A549 treated with AZD2906 at 1 μM for 4 hours (cell line): Measurements from ENCODE around the gene AARS1. TPM values are rescaled to one million over a fixed set of nuclear protein-coding genes. Genes with fewer than 3 reads are reported as not detected.

Experiments used
- total RNA-seq: library from RNA; stranded (reverse); fragments of 200-300 nt; extraction: Qiagen RNA extraction; gene quantifications from 5 replicates; pipeline ENCODE4 v1.2.3, GENCODE V29; 2022

The AARS1 gene
- total RNA-seq = 86.3 to 103 TPM (median 91.4 TPM) in 5 replicates

DNA sequence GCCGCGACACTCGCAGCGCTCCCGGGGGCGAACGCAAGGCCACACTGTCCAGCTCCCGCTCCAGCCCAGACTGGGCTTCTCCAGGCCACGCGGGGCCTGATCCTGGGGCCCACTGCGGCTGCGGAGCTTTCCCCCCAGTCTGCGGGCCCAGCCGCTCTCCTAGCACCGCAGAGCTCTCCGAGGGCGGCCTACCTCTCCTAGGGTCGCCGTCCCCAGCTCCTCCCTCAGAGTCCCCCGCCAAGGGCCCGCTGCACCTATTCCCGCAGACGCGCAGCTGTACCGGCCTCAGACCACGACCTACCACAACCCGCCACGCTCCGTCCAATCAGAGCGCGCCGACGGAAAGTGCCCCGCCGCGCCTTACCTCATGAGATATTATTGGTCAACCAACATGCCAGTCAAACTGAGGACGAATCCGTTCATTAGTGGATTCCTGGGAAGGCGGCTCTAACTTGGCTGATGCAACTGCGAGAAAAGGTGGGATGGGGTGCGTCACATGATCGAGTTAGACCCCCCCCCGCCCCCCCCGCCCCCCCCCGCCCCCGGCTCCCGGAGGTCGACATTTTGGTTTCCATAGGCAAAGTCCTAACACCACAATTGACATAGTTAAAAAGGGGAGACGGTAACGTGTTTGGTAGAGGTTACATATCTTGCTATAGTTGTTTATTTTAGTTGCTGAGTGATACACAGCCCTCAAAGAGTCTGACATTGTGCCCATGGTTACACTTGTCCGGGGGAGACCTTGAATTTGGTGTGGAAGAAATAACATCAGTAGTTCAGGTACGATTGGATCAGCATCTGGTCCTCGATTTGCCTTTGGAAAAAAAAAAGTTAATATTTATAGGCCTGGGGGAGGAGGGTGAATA is at the start of gene AARS1:
Gene AARS1, minus strand, starts transcription at position 278 of the 866 bp plus-strand sequence. CDS start 6,743 bp downstream, outside the sequence.

DNA sequence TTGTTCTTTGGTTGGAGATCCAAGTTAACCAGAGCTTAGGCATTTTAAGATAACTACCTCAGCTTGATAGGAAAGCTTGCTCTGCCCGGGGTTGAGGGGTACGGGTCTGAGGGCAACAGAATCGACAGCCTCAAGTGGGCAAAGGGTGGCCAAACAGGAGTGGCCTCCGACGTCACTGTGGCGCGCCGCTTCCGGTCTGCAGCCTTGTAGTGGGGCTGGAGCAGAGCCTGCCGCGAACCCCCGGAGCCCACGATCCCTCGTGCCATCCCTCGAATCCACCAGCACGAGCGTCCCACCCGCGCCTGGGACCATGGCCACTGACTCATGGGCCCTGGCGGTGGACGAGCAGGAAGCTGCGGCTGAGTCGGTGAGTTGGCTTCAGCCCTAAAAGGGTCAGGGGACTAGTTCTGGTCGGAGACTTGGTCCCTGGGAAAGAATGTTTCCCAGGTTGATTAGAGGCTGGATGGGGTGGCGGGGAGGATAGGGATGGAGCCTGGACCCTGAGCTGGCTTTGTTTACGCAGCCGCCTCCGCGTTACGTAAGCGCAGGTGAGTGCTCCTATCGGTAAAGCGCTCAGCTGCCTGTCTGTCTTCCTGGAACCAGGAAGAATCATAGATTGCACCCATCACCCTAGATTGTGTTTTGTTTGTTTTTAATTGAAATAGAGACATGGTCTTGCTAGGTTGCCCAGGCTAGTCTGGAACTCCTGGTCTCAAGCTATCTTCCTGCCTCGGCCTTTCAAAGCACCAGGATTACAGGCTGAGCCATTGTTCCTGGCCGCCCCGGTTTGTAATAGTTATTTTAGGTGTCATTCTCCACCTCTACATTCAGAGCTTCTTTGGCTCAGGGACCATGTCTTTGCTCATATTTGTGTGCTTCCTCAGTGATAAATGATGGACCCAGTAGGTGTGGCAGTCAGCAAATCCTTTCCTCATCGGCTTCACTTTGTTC is 10.0 kb upstream of the AARS1 start, which contains the start of gene DDX19B:
Gene DDX19B, plus strand, starts transcription at position 199 of the 951 bp plus-strand sequence. Its CDS starts 112 bp downstream, at position 311.

DNA sequence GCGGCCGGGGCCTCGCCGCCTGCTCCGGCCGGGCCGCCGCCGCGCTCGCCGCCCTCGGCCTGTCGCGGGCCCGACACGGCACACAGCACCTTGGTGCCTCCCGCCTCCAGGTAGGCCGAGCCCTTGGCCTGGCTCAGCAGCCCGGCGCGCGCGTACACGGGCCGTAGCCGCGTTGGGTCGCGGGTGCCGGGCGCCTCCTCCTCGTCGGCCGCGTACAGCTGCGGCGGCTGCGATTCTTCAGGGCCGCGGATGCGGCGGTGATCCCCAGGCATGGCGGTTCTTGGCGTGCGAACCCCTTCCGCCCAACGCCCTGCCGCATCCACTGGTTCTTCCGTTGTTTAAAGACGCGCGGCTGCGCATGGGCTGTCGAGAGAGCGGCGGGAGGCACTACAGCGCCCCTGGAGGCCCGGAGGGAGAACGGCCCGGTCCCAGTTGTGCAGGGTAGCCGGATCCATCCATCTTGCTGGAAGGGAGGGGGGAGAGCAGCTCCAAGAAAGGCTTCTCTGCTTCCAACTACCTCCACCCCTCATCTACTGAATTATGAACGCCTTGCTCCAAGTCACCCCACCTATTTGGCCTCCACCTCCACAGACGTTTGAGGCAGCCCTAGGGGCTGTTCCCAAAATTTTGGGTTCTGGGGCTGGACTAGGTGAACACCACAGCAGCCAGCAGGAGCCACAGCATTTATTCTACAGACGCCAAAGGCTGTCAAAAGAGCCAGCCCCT is 37.5 kb downstream of the AARS1 start, which contains the start of gene EXOSC6:
Gene EXOSC6, minus strand, starts transcription at position 312 of the 726 bp plus-strand sequence. Its CDS starts 40 bp downstream, at position 272.

Other genes starting within 250 kb of the AARS1 start
- 14.4 to 16.5 TPM (median 15.4 TPM) in 5 replicates for gene PDPR, start 175.2 kb downstream of the AARS1 start, total RNA-seq
- 0.05 to 0.11 TPM (median 0.08 TPM) in 4 of 5 replicates, not detected in the other for gene CLEC18C, start 115.7 kb downstream of the AARS1 start, total RNA-seq
- gene EXOSC6, start 37.6 kb downstream of the AARS1 start, total RNA-seq = 12.7 to 16.4 TPM (median 15.5 TPM) in 5 replicates
- gene DDX19B, start 9.7 kb upstream of the AARS1 start, total RNA-seq = 29.1 to 33.6 TPM (median 30.8 TPM) in 5 replicates
- gene DDX19A, start 57.4 kb upstream of the AARS1 start, total RNA-seq = 37.5 to 43.0 TPM (median 40.3 TPM) in 5 replicates
- 18.4 to 20.7 TPM (median 19.4 TPM) in 5 replicates for gene ST3GAL2, start 149.6 kb upstream of the AARS1 start, total RNA-seq
- gene FCSK, start 165.1 kb upstream of the AARS1 start, total RNA-seq = 3.8 to 5.0 TPM (median 4.8 TPM) in 5 replicates
- 25.6 to 31.6 TPM (median 31.2 TPM) in 5 replicates for gene COG4, start 234.0 kb upstream of the AARS1 start, total RNA-seq
- 119 to 203 TPM (median 184 TPM) in 5 replicates for gene SF3B3, start 234.3 kb upstream of the AARS1 start, total RNA-seq